ENCODE measurements around the gene ADSL. TPM values are rescaled to one million over a fixed set of nuclear protein-coding genes. Genes with fewer than 3 reads are reported as not detected.

Gene ADSL
- total RNA-seq, 1 experiment from 2014 or later = 126 TPM

- POLR2A ChIA-PET = no interaction called here
- H3K36me3 ChIP-seq (ENCODE audit: control insufficient read depth in 1 of 2, insufficient read depth in 2 of 2, low read length in 2 of 2) = peaks cover 6 to 13% of the 10 kb centered on the region in 2 experiments
Observed at GRCh38 chr22:40401981-40402406, 55.7 kb downstream of the ADSL start.

More at GRCh38 chr22:40401981-40402406, 55.7 kb downstream of the ADSL start:
- Histone ChIP-seq H3K9ac (ENCODE audit: low read length) (no peak overlapping the region), H3K4me2 (ENCODE audit: low read length) (no peak overlapping the region), H3K4me1 (ENCODE audit: control insufficient read depth in 1 of 2, insufficient read depth in 2 of 2, low read length in 2 of 2) (peaks cover under 1 to 4% of the 10 kb centered on the region in 2 experiments; a peak in 2 of 4 replicates), H4K20me1 (ENCODE audit: insufficient read depth) (no peaks in the 10 kb centered on the region), H2AFZ (ENCODE audit: low read depth, low read length, poor library complexity, severe bottlenecking) (no peak overlapping the region), H3K9me2 (ENCODE audit: insufficient read depth) (no peaks in the 10 kb centered on the region), H3K9me3 (ENCODE audit: control insufficient read depth in 1 of 2, insufficient read depth in 1 of 2, low read depth in 1 of 2, low read length in 2 of 2) (no peaks in the 10 kb centered on the region), H3K79me2 (ENCODE audit: insufficient read depth, low read length) (no peaks in the 10 kb centered on the region; the same call in 1 of the 2 replicates), H3K27ac (ENCODE audit: low read depth, low read length) (no peak overlapping the region), H3K27me3 (ENCODE audit: insufficient read depth, low read length) (no peaks in the 10 kb centered on the region), H3K4me3 (replicated peaks in 1 of 2; ENCODE audit: low read depth in 1 of 2, low read length in 2 of 2) (no peak overlapping the region)
- no peak for ATAC-seq
- no TSS peak for BruUV-seq (replicated peaks)
- intact Hi-C loops (cut with micrococcal nuclease) = no loop called here
- ChIA-PET CTCF (no interaction called here), RAD21 (ENCODE audit: low non-redundant PET in 1 of 2, low total read pairs in 2 of 2, uncharacterized antibody in 2 of 2, unreplicated experiment in 2 of 2) (no interaction called here)
- DNase-seq (ENCODE audit: low read depth, low spot score) = no peak
- TF ChIP-seq FOSL1 (IDR thresholded peaks at IDR 0.05; ENCODE audit: low read depth) (no peak), JUND (IDR thresholded peaks at IDR 0.05) (no peak), REST (IDR thresholded peaks at IDR 0.05; ENCODE audit: low read depth) (no peak), TCF7L2 (IDR thresholded peaks at IDR 0.05; ENCODE audit: borderline replicate concordance, extremely low read depth, insufficient read depth, insufficient read length) (no peak), MAX (IDR thresholded peaks at IDR 0.05) (no peak), SRF (IDR thresholded peaks at IDR 0.05; ENCODE audit: low read depth) (no peak), EZH2 (IDR thresholded peaks at IDR 0.05) (no peak), ZBTB33 (IDR thresholded peaks at IDR 0.05; ENCODE audit: extremely low read depth, insufficient replicate concordance, low read length) (no peak), POLR2AphosphoS5 (IDR thresholded peaks at IDR 0.05; ENCODE audit: low read depth, low read length) (no peak), RAD21 (IDR thresholded peaks at IDR 0.05; ENCODE audit: low read depth) (no peak)

Measured in HCT116 (cell line).